CD4-positive, alpha-beta T cell treated with Interleukin-21 for 1 hour (primary cell): ENCODE measurements around the gene FGD1.
"Not testable (repeated sequence)": the region's sequence is repeated elsewhere in the genome, so short reads cannot be mapped to it uniquely, and the experiment has no call there.

ENCODE experiments used
- DNase-seq: peaks from one replicate; pipeline ENCODE4 v3.0.0-alpha.2; 2020

The FGD1 gene

DNA sequence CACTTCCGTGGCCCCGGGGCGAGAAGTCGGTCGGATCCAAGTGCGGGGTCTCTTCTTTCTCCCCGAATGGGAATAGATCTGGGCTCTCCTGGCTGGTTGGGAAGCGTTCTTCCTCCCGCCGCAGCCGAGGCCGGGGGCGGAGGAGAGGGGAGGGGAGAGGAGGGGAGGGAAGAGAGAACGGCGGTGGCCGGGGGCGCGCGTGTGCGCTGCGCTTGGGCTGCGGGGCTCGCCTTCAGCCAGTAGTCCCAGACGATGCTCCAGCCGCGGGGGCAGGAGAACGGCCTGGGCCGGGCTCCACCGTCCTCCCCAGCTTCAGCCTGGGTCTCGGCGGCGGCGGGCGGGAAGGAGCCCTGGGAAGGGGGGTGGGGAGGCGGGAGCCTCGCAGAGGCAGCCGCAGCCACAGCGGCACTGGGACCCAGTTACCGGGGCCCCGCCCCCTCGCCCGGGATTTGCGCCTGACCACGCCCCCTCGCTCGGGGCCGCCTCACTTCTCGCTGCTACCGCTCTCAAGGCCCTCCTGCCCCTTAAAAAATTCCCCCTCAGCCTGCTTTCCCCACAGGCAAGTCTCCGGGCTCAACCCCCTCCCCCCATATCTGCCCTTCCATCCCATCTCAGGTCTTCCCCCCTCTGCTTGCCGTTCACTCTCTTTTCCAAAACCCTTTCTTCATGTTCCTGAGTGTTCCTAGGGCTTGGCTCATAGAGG is at the start of gene FGD1:
Gene FGD1 (minus strand): TSS at position 421 of the 703 bp plus-strand sequence. CDS start 802 bp downstream, outside the sequence.
- DNase-seq, result peak; percentile 29

DNA sequence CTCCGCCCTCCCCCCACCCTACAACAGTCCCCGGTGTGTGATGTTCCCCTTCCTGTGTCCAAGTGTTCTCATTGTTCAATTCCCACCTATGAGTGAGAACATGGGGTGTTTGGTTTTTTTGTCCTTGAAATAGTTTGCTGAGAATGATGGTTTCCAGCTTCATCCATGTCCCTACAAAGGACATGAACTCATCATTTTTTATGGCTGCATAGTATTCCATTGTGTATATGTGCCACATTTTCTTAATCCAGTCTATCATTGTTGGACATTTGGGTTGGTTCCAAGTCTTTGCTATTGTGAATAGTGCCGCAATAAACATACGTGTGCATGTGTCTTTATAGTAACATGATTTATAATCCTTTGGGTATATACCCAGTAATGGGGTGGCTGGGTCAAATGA is 46.2 kb upstream of the FGD1 start:
- not testable (repeated sequence) for DNase-seq

DNA sequence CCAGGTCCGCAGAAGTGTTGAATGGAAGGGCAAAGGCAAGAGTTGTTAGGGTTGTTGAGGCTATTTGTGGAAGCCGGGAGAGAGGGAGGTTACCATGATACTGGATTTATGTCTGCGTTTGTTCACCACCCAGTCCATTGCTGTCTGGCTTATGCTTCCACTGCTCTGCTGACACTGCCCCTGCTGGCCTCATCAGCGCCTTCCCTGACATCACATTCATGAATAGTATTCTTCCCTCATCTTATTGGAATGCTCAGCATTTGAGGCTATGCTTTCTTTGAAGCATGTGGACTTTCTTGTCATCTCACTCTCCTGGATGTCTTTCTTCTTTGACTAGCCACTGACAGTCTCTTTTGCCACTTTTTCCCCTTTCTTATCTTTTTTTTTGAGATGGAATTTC is 44.3 kb upstream of the FGD1 start:
- DNase-seq, result no peak

DNA sequence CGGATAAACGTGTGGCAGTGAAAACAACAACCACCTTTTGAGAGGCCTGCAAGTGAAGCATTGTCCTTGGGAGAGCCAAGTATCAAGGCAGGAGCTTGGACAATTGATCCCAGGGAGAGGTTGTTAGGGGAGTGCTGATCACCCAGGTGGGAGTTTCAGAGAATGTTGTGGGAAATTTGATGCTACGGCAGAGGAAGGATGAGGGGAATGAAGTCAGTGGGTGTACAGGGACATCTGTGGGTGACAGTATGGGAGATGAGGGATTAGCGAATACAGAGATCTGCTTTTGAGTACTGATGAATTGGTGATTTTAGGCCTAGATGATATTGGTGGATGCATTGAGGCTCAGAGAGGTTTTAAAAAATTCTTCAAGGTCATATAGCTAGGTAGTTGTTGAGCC is 38.2 kb upstream of the FGD1 start:
- no peak for DNase-seq

DNA sequence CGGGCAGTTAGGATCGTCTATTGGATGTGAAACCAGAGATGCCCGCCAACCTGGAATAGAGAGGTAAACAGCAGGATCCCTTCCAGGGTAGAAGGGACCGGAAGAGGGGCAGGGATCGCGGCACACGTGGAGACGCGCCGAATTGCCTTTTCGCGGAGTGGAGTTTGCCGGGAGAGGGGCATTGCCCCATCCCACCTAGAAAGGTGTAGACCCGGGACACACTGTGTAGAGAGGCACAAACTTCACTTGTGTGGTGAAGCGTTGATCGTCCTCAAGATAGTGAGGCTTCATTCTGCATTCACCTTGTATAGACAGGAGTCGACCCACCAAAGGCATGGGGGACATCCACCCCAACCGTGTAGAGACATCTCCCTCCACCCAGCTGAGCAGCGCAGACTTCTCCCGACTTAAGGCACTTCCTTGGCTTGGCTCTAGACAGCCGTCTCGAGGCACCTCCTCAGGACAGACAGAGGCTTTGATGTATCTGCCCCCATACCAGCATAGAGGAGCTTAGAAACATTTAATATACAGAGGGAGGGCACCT is 34.4 kb upstream of the FGD1 start:
- DNase-seq, result no peak

DNA sequence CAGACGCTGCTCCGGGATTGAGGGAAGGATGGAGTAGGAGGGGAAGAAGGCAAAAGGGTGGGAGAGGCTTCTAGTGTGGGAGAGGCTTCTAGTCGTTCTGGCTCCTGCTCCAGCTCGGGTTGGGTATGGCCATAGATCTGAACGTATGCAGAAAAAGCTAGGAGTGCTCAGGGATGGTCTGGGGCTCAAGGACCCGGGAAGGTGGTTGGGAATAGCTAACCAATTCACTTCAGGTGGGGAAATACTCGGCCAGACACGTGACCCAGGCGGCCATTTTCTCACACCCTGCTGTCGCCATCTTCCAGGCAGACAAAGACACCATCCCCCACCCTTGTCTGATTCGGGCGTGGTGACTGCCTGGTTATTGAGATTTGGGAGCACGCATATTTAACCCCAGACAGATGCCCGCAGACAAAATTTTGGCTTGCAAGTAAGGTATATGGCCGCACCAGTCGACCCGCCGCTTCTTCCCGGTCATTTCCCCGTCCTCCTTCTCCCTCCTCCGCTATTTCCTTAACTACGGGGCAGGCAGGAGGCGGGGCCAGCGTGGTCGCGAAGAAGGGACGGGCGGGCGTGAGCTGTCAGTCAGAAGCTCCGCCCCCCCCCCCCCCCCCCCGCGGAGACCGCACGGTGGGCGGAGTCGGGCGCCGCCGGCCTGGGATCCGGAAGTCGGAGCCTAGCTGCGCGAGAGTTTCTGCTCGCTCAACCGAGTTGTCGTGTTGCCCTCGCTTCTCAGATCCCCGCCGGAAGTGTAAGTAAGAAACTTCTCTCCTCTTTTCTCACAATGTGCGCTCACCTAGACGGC is 33.7 kb upstream of the FGD1 start, which contains the start of gene GNL3L:
Gene GNL3L (plus strand): TSS at position 668 of the 805 bp plus-strand sequence. CDS start 2,348 bp downstream, outside the sequence.
- peak; percentile 88 for DNase-seq

DNA sequence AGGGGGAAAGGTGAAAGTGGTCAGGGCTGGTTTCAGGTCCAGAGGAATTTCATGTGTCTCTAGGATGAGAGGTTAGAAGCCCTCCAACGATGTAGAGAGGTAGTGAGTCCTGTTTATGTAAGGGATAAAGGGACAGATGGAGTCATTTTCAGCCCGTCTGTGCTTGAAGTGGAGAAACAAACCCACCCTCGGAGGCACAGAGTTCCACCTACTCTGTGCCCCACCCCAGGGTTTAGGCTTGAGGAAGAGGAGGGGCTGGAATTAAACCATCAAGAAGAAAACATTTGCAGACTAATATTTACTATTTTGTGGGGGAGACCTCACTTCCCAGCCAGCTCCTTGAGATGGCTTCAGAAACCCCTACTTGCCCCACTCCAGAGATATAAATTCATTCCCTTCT is 33.1 kb upstream of the FGD1 start:
- DNase-seq, result no peak

DNA sequence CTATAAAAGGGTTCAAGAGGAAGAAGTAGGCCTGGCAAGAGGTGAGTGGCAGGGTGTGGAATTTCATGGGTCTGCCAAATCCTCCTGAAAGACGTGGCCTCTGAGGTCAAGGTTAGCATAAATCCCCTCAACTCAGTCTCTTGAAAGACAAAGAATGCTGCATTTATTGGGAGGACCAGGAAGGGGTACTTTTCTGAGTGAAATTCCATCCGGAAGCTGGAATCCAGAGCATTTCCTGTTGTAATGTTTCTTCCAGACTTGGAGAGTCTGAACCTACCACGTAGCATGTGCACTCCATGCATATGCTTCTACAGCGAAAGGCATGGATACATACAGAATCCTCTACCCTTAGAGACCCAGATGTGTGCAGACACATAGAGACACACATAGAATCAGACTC is 13.4 kb upstream of the FGD1 start:
- no peak for DNase-seq

DNA sequence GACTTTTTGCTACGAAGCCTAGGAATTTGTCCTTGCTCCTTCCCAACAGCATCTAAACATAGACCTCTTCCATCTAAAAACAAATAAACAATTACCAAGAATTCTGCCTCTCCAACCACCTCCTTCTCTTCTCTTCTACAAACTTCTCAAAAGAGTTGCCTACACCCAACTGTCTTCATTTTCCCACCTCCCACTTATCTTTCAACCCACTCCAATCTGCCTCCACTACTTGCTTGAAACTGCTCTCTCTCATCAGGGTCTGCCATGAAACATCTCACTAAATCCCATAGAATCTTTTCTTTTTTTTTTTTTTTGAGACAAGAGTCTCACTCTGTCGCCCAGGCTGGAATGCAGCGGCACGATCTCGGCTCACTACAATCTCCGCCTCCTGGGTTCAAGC is 902 bp upstream of the FGD1 start:
- DNase-seq, result no peak

DNA sequence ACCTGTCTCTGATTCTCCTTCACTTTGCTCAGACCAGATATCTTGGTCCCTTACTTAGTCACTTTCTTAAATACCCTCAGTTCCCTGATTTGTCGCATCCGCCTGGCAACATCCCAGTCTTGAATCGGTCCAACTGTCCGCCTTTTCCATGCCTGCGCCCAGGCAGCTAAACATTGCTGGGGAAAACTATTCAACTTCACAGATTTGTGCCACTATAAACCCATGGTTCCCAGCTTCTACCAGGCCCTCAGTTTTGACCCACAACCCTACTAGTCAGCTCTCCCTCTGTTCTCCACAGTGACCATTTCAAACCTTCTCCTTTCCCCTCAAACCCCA is 451 bp upstream of the FGD1 start:
- DNase-seq, result no peak

DNA sequence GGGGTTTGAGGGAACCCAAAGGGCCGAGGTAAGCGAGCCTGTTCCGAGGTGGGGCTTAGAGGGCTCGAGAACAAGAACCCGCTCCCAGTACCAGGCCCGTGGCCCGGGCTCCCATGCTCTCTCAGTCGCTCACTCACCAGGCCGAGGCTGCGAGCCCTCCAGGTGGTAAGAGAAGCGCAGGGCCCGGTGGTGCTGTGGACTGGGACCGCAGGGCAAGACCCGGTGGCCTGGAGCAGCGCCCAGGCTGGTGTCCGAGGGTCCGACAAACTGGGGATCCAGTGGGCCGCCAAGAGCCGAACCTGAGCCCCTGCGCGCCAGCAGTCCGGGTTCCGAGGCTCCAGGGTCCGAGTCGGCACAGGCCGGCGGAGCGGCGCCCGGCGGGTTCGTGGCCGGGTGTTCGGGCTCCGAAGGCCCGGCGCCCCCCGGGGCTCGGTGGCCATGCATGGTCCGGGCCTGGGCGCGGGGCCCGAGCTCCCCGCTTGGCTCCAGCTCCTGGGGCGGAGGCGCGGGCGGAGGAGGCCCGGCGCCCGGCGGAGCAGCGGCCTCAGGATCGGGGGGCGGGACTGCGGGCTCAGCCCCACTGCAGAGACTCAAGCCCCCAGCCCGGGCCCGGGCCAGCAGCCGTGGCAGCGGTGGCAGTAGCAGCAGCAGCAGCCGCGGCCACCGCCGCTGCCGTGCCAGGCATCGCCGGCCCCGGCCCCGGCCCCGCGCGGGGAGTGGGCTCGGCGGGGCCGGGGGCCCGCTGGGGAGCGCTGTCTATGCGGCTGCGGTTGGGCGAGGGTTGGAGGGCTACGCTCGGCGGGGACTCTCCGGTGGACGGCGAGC is 833 bp downstream of the FGD1 start:
- DNase-seq, result no peak

DNA sequence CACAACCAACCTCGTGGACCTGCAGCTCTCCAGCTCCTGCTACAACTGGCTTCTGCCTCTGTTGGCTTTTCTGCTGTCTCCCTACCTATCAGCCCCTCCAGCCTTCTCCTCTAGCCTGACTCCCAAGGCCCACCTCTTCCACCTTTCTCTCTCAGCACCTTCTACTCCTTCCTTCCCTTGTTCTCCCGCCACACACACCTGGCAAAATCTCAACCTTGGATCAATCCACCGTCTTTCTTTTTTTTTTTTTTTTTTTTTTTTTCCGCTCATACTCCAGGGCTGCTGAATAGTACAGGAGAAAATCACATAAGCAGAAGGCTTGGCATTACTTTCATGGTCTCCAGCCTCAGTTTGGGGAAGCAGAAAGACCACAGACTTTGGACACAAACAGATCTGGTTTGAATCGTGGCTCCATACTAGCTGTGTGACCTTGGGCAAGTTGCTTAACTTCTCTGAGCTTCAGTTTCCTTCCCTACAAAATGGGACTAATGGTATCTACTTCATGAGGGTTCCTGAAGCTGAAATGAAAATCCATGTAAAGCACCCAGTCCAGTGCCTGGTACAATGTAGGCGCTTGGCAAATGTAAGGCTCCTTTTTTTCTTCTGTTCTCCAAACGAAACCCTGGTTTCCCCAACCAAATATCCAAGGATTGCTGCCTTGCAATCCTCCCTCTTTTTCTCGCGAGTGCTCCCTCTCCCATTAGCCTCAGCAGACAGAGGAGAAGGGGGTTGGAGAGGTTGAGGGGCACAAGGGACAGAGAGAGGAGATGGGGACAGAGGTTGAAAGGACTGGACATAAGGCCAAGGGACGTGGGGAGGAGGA is 1.7 kb downstream of the FGD1 start:
- DNase-seq, result no peak

DNA sequence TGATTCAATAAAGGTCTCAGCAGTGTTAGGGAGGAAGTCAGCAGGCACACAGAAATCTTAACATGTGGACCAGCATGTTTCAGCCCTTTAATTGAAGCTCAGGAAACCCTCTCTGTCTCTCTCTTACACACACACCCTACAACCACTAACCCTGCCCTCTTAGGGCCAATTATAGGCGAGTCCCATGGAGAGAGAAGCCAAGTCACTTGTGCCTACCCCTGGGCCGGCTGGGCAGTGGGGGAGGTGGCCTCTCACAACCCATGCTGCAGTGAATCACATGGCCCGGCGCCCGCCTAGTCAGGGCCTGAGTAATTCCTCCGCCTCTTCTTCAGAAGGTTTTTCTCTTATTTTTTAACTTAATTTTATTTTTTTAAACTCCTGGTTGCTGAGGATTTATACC is 3.7 kb downstream of the FGD1 start:
- DNase-seq, result no peak

DNA sequence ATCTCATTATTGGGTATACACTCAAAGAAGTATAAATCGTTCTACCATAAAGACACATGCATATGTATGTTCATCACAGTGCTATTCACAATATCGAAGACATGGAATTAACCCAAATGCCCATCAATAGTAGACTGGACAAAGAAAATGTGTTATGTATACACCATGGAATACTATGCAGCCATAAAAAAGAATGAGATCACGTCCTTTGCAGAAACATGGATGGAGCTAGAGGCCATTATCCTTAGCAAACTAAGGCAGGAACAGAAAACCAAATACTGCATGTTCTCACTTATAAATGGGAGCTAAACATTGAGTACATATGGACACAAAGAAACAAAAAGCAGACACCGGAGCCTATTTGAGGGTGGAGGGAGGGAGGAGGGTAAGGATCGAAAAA is 6.2 kb downstream of the FGD1 start:
- not testable (repeated sequence) for DNase-seq

DNA sequence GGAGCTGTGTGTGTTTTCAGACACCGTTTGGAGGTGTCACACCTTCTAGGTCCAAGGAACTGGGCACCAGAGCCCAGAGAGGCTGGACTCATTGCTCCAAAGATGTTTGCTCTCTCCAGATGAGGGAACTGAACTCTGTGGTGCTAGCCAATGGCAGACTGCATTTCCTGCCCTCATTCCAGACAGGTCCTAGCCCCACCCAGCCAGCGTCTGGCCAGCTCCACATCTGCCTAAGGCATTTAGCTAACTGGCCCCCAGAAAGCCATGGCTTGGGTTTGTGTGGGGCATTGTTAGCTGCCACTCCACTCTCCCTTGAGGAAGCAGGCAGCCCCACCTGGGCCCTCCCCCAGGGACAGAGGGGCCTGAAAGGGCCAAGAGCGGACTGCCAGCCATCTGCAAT is 11.4 kb downstream of the FGD1 start:
- DNase-seq, result no peak

DNA sequence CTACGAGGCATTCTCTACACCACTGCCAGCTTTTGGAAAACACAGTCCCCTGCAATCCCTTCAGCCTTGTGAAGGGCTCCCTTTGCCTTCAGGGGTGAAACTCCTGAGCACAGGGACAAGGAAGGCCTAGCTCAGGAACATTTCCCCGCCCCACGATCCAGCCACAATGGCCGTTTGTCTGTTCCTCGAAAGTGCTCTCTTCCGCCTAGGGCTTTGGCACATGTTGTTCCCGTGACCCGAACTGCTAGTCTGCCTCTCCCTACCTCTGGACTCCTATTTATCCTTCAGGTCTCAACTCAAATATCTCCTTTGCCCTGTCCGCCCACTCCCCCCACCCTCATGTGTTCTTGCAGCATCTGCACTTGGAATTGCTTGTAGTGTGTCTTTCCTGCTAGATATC is 12.1 kb downstream of the FGD1 start:
- DNase-seq, result no peak

DNA sequence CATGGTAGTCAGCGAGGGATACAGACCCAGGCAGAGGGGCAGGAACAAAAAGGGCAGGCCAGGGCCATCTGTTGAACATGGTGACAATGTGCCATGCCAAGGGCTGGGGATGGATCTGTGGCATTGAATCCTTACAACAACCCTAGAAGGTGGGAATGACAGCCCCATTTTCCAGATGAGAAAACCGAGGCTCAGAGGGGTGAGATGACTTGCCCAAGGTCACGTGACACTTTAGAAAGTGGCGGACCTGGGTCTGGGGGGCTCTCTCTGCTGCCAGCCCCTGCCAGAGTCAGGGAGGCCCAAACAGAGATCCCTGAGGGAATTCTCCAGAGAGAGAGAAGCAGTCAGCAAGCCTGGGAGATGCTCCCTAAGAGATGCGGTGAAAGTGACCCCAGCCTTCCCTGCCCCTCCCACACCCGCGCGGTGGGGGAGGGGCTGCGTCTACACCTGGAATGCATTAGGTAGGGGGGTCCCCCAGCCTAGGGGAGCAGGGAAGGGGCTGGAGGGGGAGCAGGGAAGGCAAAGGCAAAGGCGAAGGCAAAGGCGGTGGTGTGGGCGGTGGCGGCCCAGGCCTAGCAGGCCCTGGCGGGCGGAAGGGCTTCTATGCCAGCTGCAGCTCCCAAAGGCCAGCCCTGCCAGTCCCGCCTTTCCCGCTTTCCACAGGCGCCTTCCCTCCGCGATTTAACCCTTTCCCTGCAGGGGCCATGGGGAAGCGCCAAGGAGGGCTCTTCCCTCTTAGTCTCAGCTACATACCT is 13.0 kb downstream of the FGD1 start:
- DNase-seq, result no peak

DNA sequence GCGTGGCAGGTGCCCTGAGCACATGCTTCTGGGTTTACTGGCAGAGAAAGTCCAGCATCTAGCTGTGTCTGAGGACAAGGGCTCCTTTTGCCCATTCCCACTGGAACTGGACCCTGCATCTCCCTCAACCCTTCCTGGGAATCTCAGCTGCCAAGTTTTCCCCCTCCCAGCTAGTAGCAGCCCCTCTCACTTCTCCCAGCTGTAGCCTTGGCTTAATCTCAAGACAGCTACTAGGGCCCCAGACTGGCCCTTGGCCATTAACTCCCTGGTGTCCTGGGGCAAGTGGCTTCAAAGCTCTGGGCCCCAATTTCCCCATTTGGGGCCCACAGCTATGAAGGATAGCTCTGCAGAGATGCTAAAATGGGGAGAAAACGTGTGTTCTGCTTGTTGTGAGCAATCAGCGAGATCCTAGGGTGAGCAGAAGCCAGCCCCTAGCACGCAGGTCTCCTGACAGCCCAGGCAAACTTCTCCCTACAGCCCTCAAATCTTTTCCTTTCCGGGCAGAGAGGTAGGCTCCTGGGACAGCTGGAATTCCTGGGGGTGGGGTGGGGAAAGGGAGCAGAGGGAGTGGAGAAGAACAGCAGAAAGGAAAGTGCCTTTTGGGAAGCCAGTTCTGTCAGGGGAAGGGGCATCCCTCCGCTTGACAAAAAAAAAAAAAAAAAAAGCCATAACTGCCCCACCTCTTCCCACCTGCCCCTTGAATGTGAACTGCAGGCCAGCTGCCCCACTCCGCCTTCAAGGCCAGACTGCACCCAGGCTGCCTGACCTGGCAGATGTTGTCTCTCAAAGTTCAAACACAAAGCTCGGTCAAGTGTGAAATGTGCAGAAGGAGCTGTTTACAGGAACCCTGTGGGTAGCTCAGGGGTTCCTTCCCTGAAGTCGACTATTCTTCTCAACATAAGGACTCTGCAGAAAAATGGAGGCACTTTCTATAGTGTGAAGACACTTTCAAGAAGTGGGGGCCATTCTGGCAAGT is 16.6 kb downstream of the FGD1 start:
- no peak for DNase-seq

DNA sequence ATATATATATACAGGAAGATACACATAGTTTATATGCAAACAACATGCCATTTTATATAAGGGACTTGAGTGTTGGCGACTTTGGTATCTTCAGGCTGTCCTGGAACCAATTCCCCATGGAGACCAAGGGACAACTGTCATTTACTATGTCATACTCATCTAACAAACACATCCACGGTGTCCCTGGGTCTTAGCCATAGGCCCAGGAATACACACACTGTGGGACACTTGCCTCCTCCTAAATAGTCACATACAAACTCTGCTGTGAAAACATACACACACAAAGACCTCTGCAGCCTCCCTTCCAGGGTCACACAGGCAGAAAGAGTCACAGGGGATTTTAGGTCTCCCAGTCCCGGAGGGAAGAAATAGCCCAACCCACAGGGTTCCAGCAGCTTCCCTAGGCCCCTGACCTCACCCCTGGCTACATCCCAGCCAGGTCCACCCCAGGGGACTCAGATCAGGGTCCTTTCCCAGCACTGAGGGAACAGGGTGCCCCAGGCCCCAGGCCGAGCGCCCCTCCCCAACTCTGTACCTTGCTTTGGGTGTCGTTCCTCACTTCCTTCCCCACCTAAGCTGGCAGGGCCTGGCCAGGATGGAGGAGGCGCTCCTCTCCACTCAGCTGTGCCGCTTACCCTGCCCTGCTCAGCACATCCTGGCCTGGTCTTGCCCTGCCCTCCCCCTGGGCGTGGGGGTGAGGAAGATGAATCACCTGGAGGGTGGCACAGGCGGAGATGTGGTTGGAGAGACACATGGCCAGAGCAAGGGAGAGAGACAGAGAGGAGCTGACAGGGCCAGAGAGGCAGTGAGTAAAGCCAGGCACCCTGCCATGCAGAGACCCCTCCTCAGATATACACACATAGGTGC is 21.8 kb downstream of the FGD1 start:
- DNase-seq, result no peak
